Activated naive CD4-positive, alpha-beta T cell treated with anti-CD3 and anti-CD28 coated beads, Interleukin-2, amount 50 U/mL, for 72 hours (primary cell): ENCODE measurements around the gene TRIM75. TPM values are rescaled to one million over a fixed set of nuclear protein-coding genes. Genes with fewer than 3 reads are reported as not detected.
A peak's percentile ranks its signal among the peaks of the same experiment; 100 is the strongest.
"Not testable (repeated sequence)": the region's sequence is repeated elsewhere in the genome, so short reads cannot be mapped to it uniquely, and the experiment has no call there.

Experiments
- ATAC-seq, 2 donors: fragments of 150-1000 bp; cut with Tn5 transposase; 2 replicates each; pipeline ENCODE4 v1.10.0; 2021; ENCODE audit warnings: mild to moderate bottlenecking in 2 of 2, moderate library complexity in 2 of 2
- DNase-seq, 2 donors: peaks; one replicate each; pipeline ENCODE4 v3.0.0; 2021 to 2022; ENCODE audit warnings: low spot score in 2 of 2
- H3K27ac Mint-ChIP-seq, 2 donors: one replicate each; pipeline ENCODE4 v1.8.0; 2022; ENCODE audit warnings: mild to moderate bottlenecking in 2 of 2, mixed read lengths in 2 of 2
- H3K36me3 Mint-ChIP-seq, 2 donors: one replicate each; pipeline ENCODE4 v1.8.0; 2022; ENCODE audit warnings: mixed read lengths in 2 of 2
- H3K9me3 Mint-ChIP-seq, 2 donors: one replicate each; pipeline ENCODE4 v1.8.0; 2022; ENCODE audit warnings: mixed read lengths in 2 of 2
- total RNA-seq, 2 donors: library from RNA; stranded (reverse); gene quantifications; one replicate each; pipeline ENCODE4 v1.2.3, GENCODE V29; 2022

The TRIM75 gene
- not detected for total RNA-seq

- DNase-seq (no peak), ATAC-seq (no peak)
- H3K9me3 Mint-ChIP-seq, result no peaks in the 10 kb centered on the region
- no peak within 1 kb of the TSS for H3K27ac Mint-ChIP-seq
- no peaks in the 10 kb centered on the region for H3K36me3 Mint-ChIP-seq
Observed at GRCh38 chr4:165053645-165054044, at the start of gene TRIM75. Gene TRIM75, plus strand, starts transcription at chr4:165053866. Its CDS starts 5,282 bp downstream, at chr4:165059148.

- Mint-ChIP-seq H3K9me3 (no peaks in the 10 kb centered on the region), H3K36me3 (no peaks in the 10 kb centered on the region), H3K27ac (no peak overlapping the region)
- DNase-seq, result no peak
- ATAC-seq, result no peak
Observed at GRCh38 chr4:165005352-165005925, 48.2 kb upstream of the TRIM75 start.

GRCh38 chr4:165006456-165006855 lies 47.2 kb upstream of the TRIM75 start:
- no peaks in the 10 kb centered on the region for H3K9me3 Mint-ChIP-seq
- H3K36me3 Mint-ChIP-seq, result no peaks in the 10 kb centered on the region
- ATAC-seq (no peak), DNase-seq (no peak)
- H3K27ac Mint-ChIP-seq, result no peak overlapping the region

GRCh38 chr4:165006886-165007285 lies 46.8 kb upstream of the TRIM75 start:
- Mint-ChIP-seq H3K9me3 (no peaks in the 10 kb centered on the region), H3K27ac (no peak overlapping the region), H3K36me3 (no peaks in the 10 kb centered on the region)
- ATAC-seq (no peak), DNase-seq (no peak)

- H3K9me3 Mint-ChIP-seq, result no peaks in the 10 kb centered on the region
- H3K36me3 Mint-ChIP-seq, result no peaks in the 10 kb centered on the region
- no peak overlapping the region for H3K27ac Mint-ChIP-seq
- peak; percentile 92 to 97 for ATAC-seq
- peak in 1 of 2 donors; percentile 52 for DNase-seq
Observed at GRCh38 chr4:165009493-165010227, 44.0 kb upstream of the TRIM75 start.

GRCh38 chr4:165010487-165010886 lies 43.2 kb upstream of the TRIM75 start:
- no peak for ATAC-seq
- no peak overlapping the region for H3K27ac Mint-ChIP-seq
- no peaks in the 10 kb centered on the region for H3K36me3 Mint-ChIP-seq
- no peak for DNase-seq
- no peaks in the 10 kb centered on the region for H3K9me3 Mint-ChIP-seq

- ATAC-seq, result no peak
- no peak for DNase-seq
- no peak overlapping the region for H3K27ac Mint-ChIP-seq
- no peaks in the 10 kb centered on the region for H3K36me3 Mint-ChIP-seq
- H3K9me3 Mint-ChIP-seq, result no peaks in the 10 kb centered on the region
Observed at GRCh38 chr4:165010991-165011390, 42.7 kb upstream of the TRIM75 start.

GRCh38 chr4:165011403-165011802 lies 42.3 kb upstream of the TRIM75 start:
- ATAC-seq (no peak), DNase-seq (no peak)
- no peak overlapping the region for H3K27ac Mint-ChIP-seq
- no peaks in the 10 kb centered on the region for H3K36me3 Mint-ChIP-seq
- no peaks in the 10 kb centered on the region for H3K9me3 Mint-ChIP-seq

- Mint-ChIP-seq H3K36me3 (no peaks in the 10 kb centered on the region), H3K9me3 (no peaks in the 10 kb centered on the region), H3K27ac (no peak overlapping the region)
- no peak for ATAC-seq
- DNase-seq, result no peak
Observed at GRCh38 chr4:165013691-165014090, 40.0 kb upstream of the TRIM75 start.

- no peaks in the 10 kb centered on the region for H3K9me3 Mint-ChIP-seq
- H3K27ac Mint-ChIP-seq, result no peak overlapping the region
- H3K36me3 Mint-ChIP-seq, result no peaks in the 10 kb centered on the region
- ATAC-seq (peak; percentile 26 to 73), DNase-seq (no peak)
Observed at GRCh38 chr4:165016971-165017370, 36.7 kb upstream of the TRIM75 start.

GRCh38 chr4:165019995-165020394 lies 33.7 kb upstream of the TRIM75 start:
- H3K27ac Mint-ChIP-seq, DNase-seq, H3K9me3 Mint-ChIP-seq, ATAC-seq, H3K36me3 Mint-ChIP-seq: not testable (repeated sequence)

GRCh38 chr4:165025782-165026181 lies 27.9 kb upstream of the TRIM75 start:
- H3K27ac Mint-ChIP-seq, ATAC-seq, H3K36me3 Mint-ChIP-seq, H3K9me3 Mint-ChIP-seq, DNase-seq: not testable (repeated sequence)

- Mint-ChIP-seq H3K9me3 (no peaks in the 10 kb centered on the region), H3K36me3 (no peaks in the 10 kb centered on the region), H3K27ac (no peak overlapping the region)
- ATAC-seq (no peak), DNase-seq (no peak)
Observed at GRCh38 chr4:165027762-165028402, 25.8 kb upstream of the TRIM75 start.

- H3K36me3 Mint-ChIP-seq, result no peaks in the 10 kb centered on the region
- DNase-seq, result no peak
- no peak within 1 kb of the TSS for H3K27ac Mint-ChIP-seq
- H3K9me3 Mint-ChIP-seq, result no peaks in the 10 kb centered on the region
- ATAC-seq, result no peak
Observed at GRCh38 chr4:165031436-165032211, 22.0 kb upstream of the TRIM75 start, which contains the start of gene TRIM60. Gene TRIM60, plus strand, starts transcription at chr4:165031999. Its CDS starts 8,074 bp downstream, at chr4:165040073.

- ATAC-seq (no peak), DNase-seq (no peak)
- no peaks in the 10 kb centered on the region for H3K36me3 Mint-ChIP-seq
- no peak overlapping the region for H3K27ac Mint-ChIP-seq
- no peaks in the 10 kb centered on the region for H3K9me3 Mint-ChIP-seq
Observed at GRCh38 chr4:165048170-165048569, 5.5 kb upstream of the TRIM75 start.

- Mint-ChIP-seq H3K9me3 (no peaks in the 10 kb centered on the region), H3K27ac (no peak overlapping the region), H3K36me3 (no peaks in the 10 kb centered on the region)
- ATAC-seq, result no peak
- DNase-seq, result no peak
Observed at GRCh38 chr4:165052627-165053026, 1.0 kb upstream of the TRIM75 start.

- no peaks in the 10 kb centered on the region for H3K9me3 Mint-ChIP-seq
- no peaks in the 10 kb centered on the region for H3K36me3 Mint-ChIP-seq
- ATAC-seq, result no peak
- no peak for DNase-seq
- no peak overlapping the region for H3K27ac Mint-ChIP-seq
Observed at GRCh38 chr4:165055601-165056000, 1.9 kb downstream of the TRIM75 start.
